ENCODE results near the gene RPS21.

GRCh38 chr20:62405981-62406513 is 19.1 kb downstream of the RPS21 start:
- TF ChIP-seq, protein P1, sequence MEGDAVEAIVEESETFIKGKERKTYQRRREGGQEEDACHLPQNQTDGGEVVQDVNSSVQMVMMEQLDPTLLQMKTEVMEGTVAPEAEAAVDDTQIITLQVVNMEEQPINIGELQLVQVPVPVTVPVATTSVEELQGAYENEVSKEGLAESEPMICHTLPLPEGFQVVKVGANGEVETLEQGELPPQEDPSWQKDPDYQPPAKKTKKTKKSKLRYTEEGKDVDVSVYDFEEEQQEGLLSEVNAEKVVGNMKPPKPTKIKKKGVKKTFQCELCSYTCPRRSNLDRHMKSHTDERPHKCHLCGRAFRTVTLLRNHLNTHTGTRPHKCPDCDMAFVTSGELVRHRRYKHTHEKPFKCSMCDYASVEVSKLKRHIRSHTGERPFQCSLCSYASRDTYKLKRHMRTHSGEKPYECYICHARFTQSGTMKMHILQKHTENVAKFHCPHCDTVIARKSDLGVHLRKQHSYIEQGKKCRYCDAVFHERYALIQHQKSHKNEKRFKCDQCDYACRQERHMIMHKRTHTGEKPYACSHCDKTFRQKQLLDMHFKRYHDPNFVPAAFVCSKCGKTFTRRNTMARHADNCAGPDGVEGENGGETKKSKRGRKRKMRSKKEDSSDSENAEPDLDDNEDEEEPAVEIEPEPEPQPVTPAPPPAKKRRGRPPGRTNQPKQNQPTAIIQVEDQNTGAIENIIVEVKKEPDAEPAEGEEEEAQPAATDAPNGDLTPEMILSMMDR (IDR thresholded peaks at IDR 0.05): no peak
- no peak for TF ChIP-seq POLR2A (IDR thresholded peaks at IDR 0.05)

All from vagina (tissue), 2 donors.